A549 (cell line): ENCODE data around the gene SEMG2. TPM values are rescaled to one million over a fixed set of nuclear protein-coding genes. Genes with fewer than 3 reads are reported as not detected.

Source experiments
- ATAC-seq, 2 experiments: fragments of 200-7000 bp in 1 of 2; fragments of >200 bp in 1 of 2; cut with Nextera tagmentation in 1 of 2; cut with Tn5 transposase in 1 of 2; 3 replicates each; pipeline versions ENCODE4 v1.8.0 to v1.9.1; 2018 to 2020; ENCODE audit warnings: mild to moderate bottlenecking in 1 of 2, moderate library complexity in 1 of 2
- CTCF ChIA-PET: fragments of 300-600 bp; sonication (Branson Sonifier 250); formaldehyde crosslinking; extraction: SDS; loops from one replicate; lab custom pipeline; 2021; ENCODE audit warnings: antibody characterized with exemption, inconsistent platforms; lab: Yijun Ruan, JAX
- POLR2A ChIA-PET: fragments of 350-600 bp; formaldehyde crosslinking; extraction: SDS; loops from one replicate; lab custom pipeline; 2021; ENCODE audit warnings: antibody characterized with exemption, inconsistent platforms; lab: Yijun Ruan, JAX
- DNase-seq, 2 experiments: peaks; one replicate each; pipeline versions ENCODE4 v3.0.0 to v3.0.0-alpha.2; 2011 to 2016; ENCODE audit warnings: low read depth in 1 of 2, low spot score in 1 of 2
- FAIRE-seq: peaks from 2 replicates; lab custom pipeline; 2011; peaks lifted over from hg19 to GRCh38; lab: Jason Lieb, UNC
- H3K27ac ChIP-seq, 2 experiments: fragments of >200 bp; sonication (Bioruptor Twin); formaldehyde crosslinking; 3 replicates each; pipeline ENCODE4 v1.5.1; 2016 to 2017
- H3K4me1 ChIP-seq: fragments of >200 bp; sonication (Bioruptor Twin); formaldehyde crosslinking; 3 replicates; pipeline ENCODE4 v1.6.1; 2016
- H3K4me2 ChIP-seq: fragments of >200 bp; sonication (Bioruptor Twin); formaldehyde crosslinking; 3 replicates; pipeline ENCODE4 v1.6.1; 2016
- H3K4me3 ChIP-seq: fragments of >200 bp; sonication (Bioruptor Twin); formaldehyde crosslinking; 3 replicates; pipeline ENCODE4 v1.5.1; 2016
- H3K9me3 ChIP-seq: fragments of >200 bp; sonication (Bioruptor Twin); formaldehyde crosslinking; 3 replicates; pipeline ENCODE4 v1.6.1; 2016
- CBX2 ChIP-seq: fragments of 200-600 bp; sonication (generic); IDR thresholded peaks from 2 replicates; pipeline ENCODE4 v1.6.1; 2016; ENCODE audit warnings: low read depth, mild to moderate bottlenecking, borderline replicate concordance
- CHD2 ChIP-seq: fragments of 150-350 bp; IDR thresholded peaks from 2 replicates; pipeline ENCODE4 v1.6.1; 2014; ENCODE audit warnings: low read length; ENCODE audit not compliant: partially characterized antibody
- CHD4 ChIP-seq: fragments of 200-600 bp; sonication (generic); IDR thresholded peaks from 2 replicates; pipeline ENCODE4 v1.6.1; 2016; ENCODE audit warnings: antibody characterized with exemption, mild to moderate bottlenecking, borderline replicate concordance
- CTCF ChIP-seq: fragments of >200 bp; sonication (Bioruptor Twin); formaldehyde crosslinking; IDR thresholded peaks from 3 replicates; pipeline ENCODE4 v1.5.1; 2016
- E2F6 ChIP-seq: IDR thresholded peaks from 2 replicates; pipeline ENCODE4 v1.6.1; 2012; ENCODE audit warnings: low read depth, borderline replicate concordance
- FOXS1 ChIP-seq: fragments of 250-450 bp; sonication (Bioruptor Pico); IDR thresholded peaks from 2 replicates; pipeline ENCODE4 v1.5.0; 2020; ENCODE audit warnings: mild to moderate bottlenecking, moderate library complexity
- HES2 ChIP-seq: fragments of >200 bp; sonication (Bioruptor Twin); formaldehyde crosslinking; IDR thresholded peaks from 2 replicates; pipeline ENCODE4 v1.6.1; 2016
- HEYL ChIP-seq: fragments of 250-450 bp; sonication (Bioruptor Pico); IDR thresholded peaks from 2 replicates; pipeline ENCODE4 v1.8.0; 2021; ENCODE audit warnings: mild to moderate bottlenecking, moderate library complexity
- HOXB5 ChIP-seq: fragments of 250-450 bp; sonication (Bioruptor Pico); IDR thresholded peaks from 2 replicates; pipeline ENCODE4 v1.5.0; 2020; ENCODE audit warnings: mild to moderate bottlenecking, moderate library complexity
- JUN ChIP-seq, 2 experiments: fragments of >200 bp; sonication (Bioruptor Twin); formaldehyde crosslinking; IDR thresholded peaks; 2 replicates in 1 of 2; 3 replicates in 1 of 2; pipeline ENCODE4 v1.6.1; 2016 to 2017
- JUNB ChIP-seq: fragments of >200 bp; sonication (Bioruptor Twin); formaldehyde crosslinking; IDR thresholded peaks from 2 replicates; pipeline ENCODE4 v1.6.1; 2016
- KDM1A ChIP-seq: fragments of 200-600 bp; sonication (generic); IDR thresholded peaks from 2 replicates; pipeline ENCODE4 v1.6.1; 2016; ENCODE audit warnings: low read depth, mild to moderate bottlenecking
- KDM5A ChIP-seq: fragments of 200-600 bp; sonication (generic); IDR thresholded peaks from 2 replicates; pipeline ENCODE4 v1.6.1; 2016; ENCODE audit warnings: antibody characterized with exemption, mild to moderate bottlenecking
- MYC ChIP-seq: IDR thresholded peaks from 2 replicates; pipeline ENCODE4 v1.6.1; 2012; ENCODE audit warnings: mild to moderate bottlenecking, inconsistent platforms, low read length, improper control_type of control experiment, borderline replicate concordance
- PHF8 ChIP-seq: fragments of 200-600 bp; sonication (generic); IDR thresholded peaks from 2 replicates; pipeline ENCODE4 v1.6.1; 2016; ENCODE audit warnings: low read depth, mild to moderate bottlenecking, antibody characterized with exemption, moderate library complexity, borderline replicate concordance
- POLR2A ChIP-seq: IDR thresholded peaks from 2 replicates; pipeline ENCODE4 v1.6.1; 2012; ENCODE audit warnings: mild to moderate bottlenecking, low read length
- POLR2AphosphoS2 ChIP-seq: conservative IDR thresholded peaks from 2 replicates; pipeline ENCODE4 v1.6.1; 2012; ENCODE audit warnings: low read length, improper control_type of control experiment, inconsistent platforms
- RAD21 ChIP-seq, 2 experiments: fragments of >200 bp in 1 of 2; sonication (Bioruptor Twin) in 1 of 2; formaldehyde crosslinking in 1 of 2; IDR thresholded peaks in 1 of 2; conservative IDR thresholded peaks in 1 of 2; 2 replicates in 1 of 2; 3 replicates in 1 of 2; pipeline ENCODE4 v1.6.1; 2012 to 2018; ENCODE audit warnings: inconsistent platforms in 1 of 2
- RARB ChIP-seq: fragments of 250-450 bp; sonication (Bioruptor Pico); IDR thresholded peaks from 2 replicates; pipeline ENCODE4 v1.8.0; 2021; ENCODE audit warnings: mild to moderate bottlenecking, moderate library complexity
- RFX5 ChIP-seq: fragments of 450-650 bp; IDR thresholded peaks from 2 replicates; pipeline ENCODE4 v1.7.1; 2014; ENCODE audit warnings: antibody characterized with exemption, mild to moderate bottlenecking, moderate library complexity
- RNF2 ChIP-seq: fragments of 200-600 bp; sonication (generic); IDR thresholded peaks from 2 replicates; pipeline ENCODE4 v1.6.1; 2016; ENCODE audit warnings: low read depth, mild to moderate bottlenecking, antibody characterized with exemption, moderate library complexity, borderline replicate concordance
- TP53 ChIP-seq: fragments of 250-450 bp; sonication (Bioruptor Pico); IDR thresholded peaks from 2 replicates; pipeline ENCODE4 v1.5.0; 2021; ENCODE audit warnings: mild to moderate bottlenecking, moderate library complexity
- ZFP36 ChIP-seq: fragments of 450-650 bp; IDR thresholded peaks from 2 replicates; pipeline ENCODE4 v1.6.1; 2014; ENCODE audit warnings: borderline replicate concordance; ENCODE audit not compliant: partially characterized antibody
- ZNF302 ChIP-seq: fragments of 250-450 bp; sonication (Bioruptor Pico); IDR thresholded peaks from 2 replicates; pipeline ENCODE4 v1.9.0; 2021; ENCODE audit warnings: inconsistent platforms, mild to moderate bottlenecking, moderate library complexity
- ZSCAN20 ChIP-seq: fragments of 250-450 bp; sonication (Bioruptor Pico); IDR thresholded peaks from 2 replicates; pipeline ENCODE4 v1.8.0; 2022; ENCODE audit warnings: mild to moderate bottlenecking, moderate library complexity
- WGBS: methylation state at CpG from one replicate; pipeline ENCODE4 v1.1.6; 2017; ENCODE audit errors: missing lambda C conversion rate; 5-methylcytosine and 5-hydroxymethylcytosine counted together
- polyA plus RNA-seq, 4 experiments: library from polyadenylated mRNA; depleted of rRNA in 3 of 4; stranded (reverse); fragments of >200 nt; fragmentation: RNase III in 1 of 4; extraction: RNeasy Plus Mini Kit Qiagen cat#74134 plus additional on column Dnase treatment in 1 of 4; gene quantifications; 2 replicates in 3 of 4; 3 replicates in 1 of 4; pipeline ENCODE4 v1.2.3, GENCODE V29; 2011 to 2017
- TF ChIP-seq, protein P1 (sequence below): fragments of >200 bp; sonication (Bioruptor Twin); formaldehyde crosslinking; IDR thresholded peaks from 3 replicates; pipeline ENCODE4 v1.6.1; 2016

Gene SEMG2
- polyA plus RNA-seq, 2 of the 4 experiments (the other 2 are of a cell fraction), result not detected

DNA sequence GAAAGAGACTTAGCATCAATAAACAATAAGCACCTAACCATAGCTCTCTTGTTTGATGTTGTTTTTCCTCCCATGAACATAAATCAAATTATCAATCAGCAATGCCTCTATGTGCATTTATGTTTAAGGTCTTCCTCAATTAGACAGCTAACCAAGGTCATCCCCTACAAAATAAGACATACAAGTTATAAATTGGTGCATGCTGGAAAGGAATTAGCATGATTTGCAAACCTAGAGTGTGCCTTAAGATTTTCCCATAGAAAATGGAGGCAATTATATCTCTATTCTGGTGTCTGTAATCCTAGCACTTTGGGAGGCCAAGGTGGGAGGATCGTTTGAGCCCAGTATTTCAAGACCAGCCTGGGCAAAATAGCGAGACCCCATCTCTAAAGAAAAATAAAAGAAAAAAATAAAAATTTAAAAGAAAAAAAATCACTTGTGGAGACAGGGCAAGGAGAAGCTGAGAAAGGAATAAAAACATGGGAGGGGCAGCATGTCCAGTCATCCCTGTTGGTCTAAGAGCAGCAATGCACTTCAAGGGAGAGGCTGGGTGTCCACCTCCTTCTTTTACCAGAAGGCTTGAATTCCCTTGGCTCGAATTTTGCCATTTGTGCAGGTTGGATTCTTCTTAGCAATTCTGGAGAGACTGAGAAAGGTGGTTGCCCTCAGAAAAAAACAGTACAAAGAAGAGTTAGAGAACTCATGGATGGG is 42.5 kb downstream of the SEMG2 start:
- DNase-seq, result no peak
- Histone ChIP-seq H3K9me3 (no peaks in the 10 kb centered on the region), H3K27ac (no peak overlapping the region), H3K4me2 (no peak overlapping the region), H3K4me1 (no peaks in the 10 kb centered on the region), H3K4me3 (no peak overlapping the region)
- CTCF ChIA-PET, result no interaction called here
- no peak for TF ChIP-seq CHD2
- TF ChIP-seq POLR2AphosphoS2, result no peak
- no peak for TF ChIP-seq JUN (IDR thresholded peaks at IDR 0.05)
- TF ChIP-seq CTCF, result no peak
- no peak for TF ChIP-seq FOXS1 (CRISPR knock-in tag)
- no peak for TF ChIP-seq RFX5
- TF ChIP-seq RARB (CRISPR knock-in tag), result no peak
- TF ChIP-seq, protein P1, sequence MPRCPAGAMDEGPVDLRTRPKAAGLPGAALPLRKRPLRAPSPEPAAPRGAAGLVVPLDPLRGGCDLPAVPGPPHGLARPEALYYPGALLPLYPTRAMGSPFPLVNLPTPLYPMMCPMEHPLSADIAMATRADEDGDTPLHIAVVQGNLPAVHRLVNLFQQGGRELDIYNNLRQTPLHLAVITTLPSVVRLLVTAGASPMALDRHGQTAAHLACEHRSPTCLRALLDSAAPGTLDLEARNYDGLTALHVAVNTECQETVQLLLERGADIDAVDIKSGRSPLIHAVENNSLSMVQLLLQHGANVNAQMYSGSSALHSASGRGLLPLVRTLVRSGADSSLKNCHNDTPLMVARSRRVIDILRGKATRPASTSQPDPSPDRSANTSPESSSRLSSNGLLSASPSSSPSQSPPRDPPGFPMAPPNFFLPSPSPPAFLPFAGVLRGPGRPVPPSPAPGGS, result no peak
- no peak for TF ChIP-seq TP53
- TF ChIP-seq HEYL (CRISPR knock-in tag), result no peak
- TF ChIP-seq RNF2, result no peak
- TF ChIP-seq POLR2A, result no peak
- no peak for TF ChIP-seq CBX2
- no peak for TF ChIP-seq HES2
- TF ChIP-seq ZFP36, result no peak
- WGBS, result 13% methylated on average over 3 of the region's 3 CpGs
- FAIRE-seq, result no peak
- ATAC-seq, result no peak
- POLR2A ChIA-PET, result no interaction called here

GRCh38 chr20:45266977-45267376 is 45.8 kb downstream of the SEMG2 start:
- FAIRE-seq (no peak), ATAC-seq (no peak), DNase-seq (no peak)
- TF ChIP-seq PHF8 (no peak), JUNB (no peak), POLR2AphosphoS2 (no peak), KDM1A (no peak), HOXB5 (no peak), RAD21 (conservative IDR thresholded peaks at IDR 0.05 in 1 of 2, IDR thresholded peaks at IDR 0.05 in 1 of 2) (no peak), E2F6 (no peak), MYC (no peak), ZSCAN20 (CRISPR knock-in tag) (no peak), CHD4 (no peak), HES2 (no peak), TP53 (no peak), KDM5A (no peak), ZNF302 (CRISPR knock-in tag) (no peak)
- Histone ChIP-seq H3K4me3 (no peak overlapping the region), H3K27ac (no peak overlapping the region), H3K4me2 (no peak overlapping the region), H3K9me3 (no peaks in the 10 kb centered on the region), H3K4me1 (no peaks in the 10 kb centered on the region)
- ChIA-PET CTCF (interaction anchor here (0.7 kb wide), 1 partner anchor 25 kb away, joined by 3 read pairs; no protein-coding TSS in a partner anchor), POLR2A (no interaction called here)
